Stomach (tissue), 4 donors: ENCODE measurements around the gene KLK11.

Experiments
- CTCF ChIP-seq, 7 experiments: fragments of 450-650 bp in 4 of 7; fragments of 200-600 bp in 3 of 7; sonication (generic) in 3 of 7; IDR thresholded peaks; one replicate each; pipeline ENCODE4 v1.5.1; 2016 to 2019; ENCODE audit warnings: antibody characterized with exemption in 7 of 7, control low read depth in 2 of 7, mild to moderate bottlenecking in 1 of 7
- EP300 ChIP-seq: sonication (generic); formaldehyde crosslinking; IDR thresholded peaks from one replicate; pipeline ENCODE4 v1.6.1; 2017; ENCODE audit warnings: antibody characterized with exemption
- POLR2A ChIP-seq, 4 donors: fragments of 450-650 bp; IDR thresholded peaks; one replicate each; pipeline ENCODE4 v1.6.1; 2016; ENCODE audit warnings: antibody characterized with exemption in 4 of 4, control low read depth in 2 of 4, mild to moderate bottlenecking in 1 of 4, moderate library complexity in 1 of 4
- POLR2AphosphoS5 ChIP-seq, 3 donors: sonication (generic); formaldehyde crosslinking; IDR thresholded peaks; one replicate each; pipeline ENCODE4 v1.6.1; 2016; ENCODE audit warnings: antibody characterized with exemption in 3 of 3

- TF ChIP-seq CTCF (IDR thresholded peaks at IDR 0.05) (no peak), EP300 (no peak), POLR2A (IDR thresholded peaks at IDR 0.05) (no peak), POLR2AphosphoS5 (IDR thresholded peaks at IDR 0.05) (peak in 1 of 3 donors; percentile 20)
These were observed 38.3 kb upstream of the KLK11 start, which contains the start of gene KLK13 for GRCh38 chr19:51064534-51065220.
